IMR-90 (cell line): ENCODE results near the gene GNG7. TPM values are rescaled to one million over a fixed set of nuclear protein-coding genes. Genes with fewer than 3 reads are reported as not detected.

Experiments used
- CTCF ChIP-seq: conservative IDR thresholded peaks from 2 replicates; pipeline ENCODE4 v1.5.1; 2012; ENCODE audit warnings: mild to moderate bottlenecking, low read depth, low read length, improper control_type of control experiment
- MXI1 ChIP-seq: IDR thresholded peaks from 2 replicates; pipeline ENCODE4 v1.6.1; 2012; ENCODE audit warnings: low read depth, mild to moderate bottlenecking, low read length, moderate library complexity, borderline replicate concordance
- RAD21 ChIP-seq: IDR thresholded peaks from 2 replicates; pipeline ENCODE4 v1.6.1; 2012; ENCODE audit warnings: low read length, improper control_type of control experiment
- RFX5 ChIP-seq: IDR thresholded peaks from 2 replicates; pipeline ENCODE4 v1.8.0; 2012; ENCODE audit warnings: low read depth, mild to moderate bottlenecking, low read length, moderate library complexity
- SMC3 ChIP-seq: fragments of 150-350 bp; IDR thresholded peaks from 2 replicates; pipeline ENCODE4 v1.6.1; 2016; ENCODE audit warnings: low read depth, mild to moderate bottlenecking, antibody characterized with exemption, low read length, moderate library complexity
- polyA plus RNA-seq, 3 experiments: library from polyadenylated mRNA; depleted of rRNA; stranded (reverse); fragments of >200 nt; gene quantifications; 2 replicates each; pipeline ENCODE4 v1.2.3, GENCODE V29; 2012; ENCODE audit warnings: low replicate concordance in 1 of 3
- total RNA-seq: library from RNA; depleted of rRNA; stranded (reverse); fragments of >200 nt; gene quantifications from 2 replicates; pipeline ENCODE4 v1.2.3, GENCODE V29; 2012

The GNG7 gene
- total and polyA plus RNA-seq, 2 of the 4 experiments (the other 2 are of a cell fraction), result under 0.01 to 0.21 TPM

DNA sequence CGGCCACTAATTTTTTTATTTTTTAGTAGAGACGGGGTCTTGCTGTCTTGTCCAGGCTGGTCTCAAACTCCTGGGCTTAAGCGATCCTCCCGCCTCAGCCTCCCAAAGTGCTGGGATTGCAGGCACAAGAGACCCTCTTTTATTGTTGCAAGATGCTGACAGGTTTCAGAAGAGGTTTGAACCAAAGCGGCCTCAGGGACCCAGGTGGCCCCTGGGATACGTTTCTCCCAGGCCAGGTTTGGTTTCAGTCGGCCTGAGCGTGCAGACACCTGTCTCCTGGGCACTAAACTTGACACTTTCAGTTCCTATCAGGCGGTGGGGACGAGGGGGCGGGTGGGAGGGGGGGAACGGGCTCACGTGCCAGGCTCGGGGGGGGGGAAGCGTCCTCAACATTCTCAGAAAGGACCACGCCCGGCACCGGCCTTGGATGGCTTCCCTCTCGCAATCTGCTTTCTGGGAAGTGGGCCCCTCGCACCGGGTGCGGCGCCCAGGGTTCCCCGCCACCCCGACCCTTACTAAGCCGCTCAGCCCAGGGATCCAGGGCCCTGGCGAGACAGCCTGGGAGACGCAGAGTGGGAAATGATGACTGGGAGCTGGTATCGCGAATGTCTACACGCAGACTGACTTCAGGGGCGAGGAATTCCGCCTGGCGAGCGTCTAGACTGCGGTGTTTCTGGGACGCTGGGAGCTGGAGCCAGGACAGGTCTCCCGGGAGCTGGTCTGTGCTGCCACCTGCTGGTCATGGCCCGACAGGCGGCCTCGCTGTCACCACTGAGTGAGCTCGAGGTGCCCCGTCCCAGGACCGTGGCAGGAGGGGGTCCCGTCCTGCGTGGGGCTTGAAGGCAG, 91.6 kb downstream of the GNG7 start (continued):
- TF ChIP-seq CTCF (peak; percentile 99), RAD21 (peak; percentile 96), SMC3 (peak; percentile 94), MXI1 (peak; percentile 44; the same call in 1 of the 2 replicates), RFX5 (no peak)
